Measurements from ENCODE around the gene CCL17.
"Not testable (repeated sequence)": the region's sequence is repeated elsewhere in the genome, so short reads cannot be mapped to it uniquely, and the experiment has no call there.

CCL17 gene

DNA sequence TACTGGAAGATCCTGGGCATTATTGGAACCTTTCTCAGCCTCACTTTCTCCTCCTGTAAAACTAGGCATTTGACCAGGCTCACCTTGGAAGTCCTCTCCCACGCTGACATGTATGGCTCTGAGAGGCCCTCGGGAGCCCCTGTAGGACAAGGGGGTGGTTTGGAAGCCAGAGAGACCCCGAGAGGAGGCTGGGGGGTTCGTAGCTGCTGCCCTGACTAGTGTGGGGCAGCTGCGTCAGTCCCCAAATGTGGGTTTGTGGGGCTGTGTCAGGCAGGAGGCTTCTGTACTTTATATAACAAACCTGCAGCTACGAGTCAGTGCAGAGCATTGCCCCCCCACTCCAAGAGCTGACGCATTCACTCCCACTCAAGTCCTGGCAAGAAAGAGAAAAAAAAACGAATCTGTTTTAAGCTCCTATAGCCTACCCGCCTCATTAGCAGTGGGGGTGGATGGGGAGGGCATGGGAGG is 30.5 kb upstream of the CCL17 start:
- no peak for DNase-seq (ENCODE audit: low spot score)

DNA sequence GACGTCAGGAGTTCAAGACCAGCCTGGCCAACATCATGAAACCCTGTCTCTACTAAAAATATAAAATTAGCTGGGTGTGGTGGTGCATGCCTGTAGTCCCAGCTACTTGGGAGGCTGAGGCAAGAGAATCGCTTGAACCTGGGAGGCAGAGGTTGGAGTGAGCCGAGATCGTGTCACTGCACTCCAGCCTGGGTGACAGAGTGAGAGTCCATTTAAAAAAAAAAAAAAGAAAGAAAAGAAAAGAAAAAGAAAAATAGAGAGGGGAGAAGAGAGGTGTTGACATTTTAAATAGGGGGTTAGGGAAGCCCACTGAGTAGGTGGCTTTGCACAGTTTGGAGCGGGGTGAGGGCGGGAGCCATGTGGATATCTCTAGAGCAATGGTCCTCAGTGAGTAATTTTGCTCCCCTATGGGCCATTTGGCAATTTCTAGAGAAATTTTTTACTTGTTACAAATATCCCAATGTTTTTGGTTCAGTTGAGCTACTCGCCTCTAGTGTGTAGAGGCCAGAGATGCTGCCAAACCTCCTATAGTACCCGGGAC is 29.6 kb upstream of the CCL17 start:
- not testable (repeated sequence) for H4K8ac ChIP-seq (ENCODE audit: low read depth, low read length); H2BK15ac ChIP-seq (ENCODE audit: low read length); H3K27me3 ChIP-seq (ENCODE audit: control insufficient read depth in 3 of 3, insufficient read depth in 3 of 3, low read depth in 1 of 3, low read length in 3 of 3); H3K18ac ChIP-seq (ENCODE audit: low read length); H2BK120ac ChIP-seq (ENCODE audit: low read depth, low read length); H3K9me3 ChIP-seq (replicated peaks in 1 of 2; ENCODE audit: control insufficient read depth in 2 of 2, insufficient read depth in 1 of 2, low read depth in 1 of 2, low read length in 2 of 2); H3K36me3 ChIP-seq (replicated peaks in 1 of 2; ENCODE audit: control insufficient read depth in 2 of 2, insufficient read depth in 2 of 2, low read length in 2 of 2); H3K4ac ChIP-seq (ENCODE audit: low read length); H4K91ac ChIP-seq (ENCODE audit: low read depth, low read length, poor library complexity); H2BK5ac ChIP-seq (ENCODE audit: low read length); H3K27ac ChIP-seq (replicated peaks; ENCODE audit: low read length); H2BK12ac ChIP-seq (ENCODE audit: low read length); H3K9ac ChIP-seq (ENCODE audit: low read depth, low read length, poor library complexity); H3K23ac ChIP-seq (ENCODE audit: low read depth, low read length, poor library complexity); H2AFZ ChIP-seq (ENCODE audit: low read length); DNase-seq (ENCODE audit: low spot score); H3K4me3 ChIP-seq (ENCODE audit: low read length in 2 of 2); H2AK5ac ChIP-seq (ENCODE audit: low read depth, low read length); H3K14ac ChIP-seq (ENCODE audit: low read length); H3K4me2 ChIP-seq (ENCODE audit: insufficient read depth, low read length, poor library complexity, severe bottlenecking); H3K79me1 ChIP-seq (ENCODE audit: low read depth, low read length)
- WGBS, 2 donors (ENCODE audit: extremely low coverage in 2 of 2, insufficient read length in 2 of 2, insufficient replicate concordance in 1 of 2) = no CpG with 5 or more reads among the region's 8 CpGs
- peaks cover 31 to 33% of the 10 kb centered on the region in 2 donors for H3K4me1 ChIP-seq (ENCODE audit: control insufficient read depth in 2 of 2, insufficient read depth in 1 of 2, low read depth in 1 of 2, low read length in 2 of 2)

More for the DNA sequence above, 30.5 kb upstream of the CCL17 start:
- no peak overlapping the region for H3K9ac ChIP-seq (ENCODE audit: low read depth, low read length, poor library complexity)
- no peak overlapping the region for H2BK12ac ChIP-seq (ENCODE audit: low read length)
- H4K91ac ChIP-seq (ENCODE audit: low read depth, low read length, poor library complexity) = no peak overlapping the region
- no peak overlapping the region for H3K4me2 ChIP-seq (ENCODE audit: insufficient read depth, low read length, poor library complexity, severe bottlenecking)
- no peak overlapping the region for H2BK15ac ChIP-seq (ENCODE audit: low read length)
- H3K27ac ChIP-seq (replicated peaks; ENCODE audit: low read length) = no peak overlapping the region
- H2AK5ac ChIP-seq (ENCODE audit: low read depth, low read length) = peak overlapping the region; percentile 93
- WGBS, 2 donors (ENCODE audit: extremely low coverage in 2 of 2, insufficient read length in 2 of 2, insufficient replicate concordance in 1 of 2) = no CpG with 5 or more reads among the region's 9 CpGs
- H2BK5ac ChIP-seq (ENCODE audit: low read length) = no peak overlapping the region
- H3K23ac ChIP-seq (ENCODE audit: low read depth, low read length, poor library complexity) = no peak overlapping the region
- H4K8ac ChIP-seq (ENCODE audit: low read depth, low read length) = no peak overlapping the region
- H3K4ac ChIP-seq (ENCODE audit: low read length) = no peak overlapping the region
- H3K79me1 ChIP-seq (ENCODE audit: low read depth, low read length) = no peaks in the 10 kb centered on the region
- peak overlapping the region; percentile 85 for H3K14ac ChIP-seq (ENCODE audit: low read length)
- no peak overlapping the region for H3K4me3 ChIP-seq (ENCODE audit: low read length in 2 of 2)
- H3K4me1 ChIP-seq (ENCODE audit: control insufficient read depth in 2 of 2, insufficient read depth in 1 of 2, low read depth in 1 of 2, low read length in 2 of 2) = peaks cover 31 to 33% of the 10 kb centered on the region in 2 donors
- no peaks in the 10 kb centered on the region for H3K27me3 ChIP-seq (ENCODE audit: control insufficient read depth in 3 of 3, insufficient read depth in 3 of 3, low read depth in 1 of 3, low read length in 3 of 3)
- H3K18ac ChIP-seq (ENCODE audit: low read length) = peak overlapping the region; percentile 84
- H2AFZ ChIP-seq (ENCODE audit: low read length) = peak overlapping the region; percentile 24
- H3K9me3 ChIP-seq (replicated peaks in 1 of 2; ENCODE audit: control insufficient read depth in 2 of 2, insufficient read depth in 1 of 2, low read depth in 1 of 2, low read length in 2 of 2) = no peaks in the 10 kb centered on the region
- no peaks in the 10 kb centered on the region for H3K36me3 ChIP-seq (replicated peaks in 1 of 2; ENCODE audit: control insufficient read depth in 2 of 2, insufficient read depth in 2 of 2, low read length in 2 of 2)
- peak overlapping the region; percentile 42 for H2BK120ac ChIP-seq (ENCODE audit: low read depth, low read length)

DNA sequence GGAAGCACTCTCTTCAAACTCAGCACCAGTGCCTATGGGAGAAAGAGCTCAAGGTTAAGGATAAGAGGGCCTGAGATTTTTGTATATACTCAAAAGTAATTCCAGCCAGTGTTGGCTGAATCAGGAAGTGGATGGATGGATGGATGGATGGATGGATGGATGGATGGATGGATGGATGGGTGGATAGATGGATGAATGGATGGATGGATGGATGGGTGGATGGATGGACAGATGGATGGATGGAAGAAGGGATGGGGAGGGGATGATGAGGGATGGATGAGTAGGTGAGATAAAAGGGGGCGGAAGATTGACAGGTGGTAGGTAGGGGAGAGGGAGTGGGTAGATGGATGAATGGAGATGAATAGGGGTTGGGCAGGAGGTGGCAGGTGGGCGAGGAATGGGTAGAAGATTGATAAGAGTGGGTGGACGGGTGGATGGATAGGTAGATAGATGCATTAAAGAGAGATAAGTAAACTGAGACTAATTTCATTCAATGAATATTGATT is 28.2 kb upstream of the CCL17 start:
- H2BK120ac ChIP-seq (ENCODE audit: low read depth, low read length) = no peak overlapping the region
- H4K91ac ChIP-seq (ENCODE audit: low read depth, low read length, poor library complexity) = no peak overlapping the region
- H2BK15ac ChIP-seq (ENCODE audit: low read length) = no peak overlapping the region
- no peak overlapping the region for H2AFZ ChIP-seq (ENCODE audit: low read length)
- no peak overlapping the region for H2AK5ac ChIP-seq (ENCODE audit: low read depth, low read length)
- no peak overlapping the region for H2BK12ac ChIP-seq (ENCODE audit: low read length)
- peaks cover 31 to 33% of the 10 kb centered on the region in 2 donors for H3K4me1 ChIP-seq (ENCODE audit: control insufficient read depth in 2 of 2, insufficient read depth in 1 of 2, low read depth in 1 of 2, low read length in 2 of 2)
- WGBS, 2 donors (ENCODE audit: extremely low coverage in 2 of 2, insufficient read length in 2 of 2, insufficient replicate concordance in 1 of 2) = 100% methylated on average over 2 to 3 of the region's 3 CpGs
- no peak for DNase-seq (ENCODE audit: low spot score)
- no peak overlapping the region for H3K23ac ChIP-seq (ENCODE audit: low read depth, low read length, poor library complexity)
- H3K79me1 ChIP-seq (ENCODE audit: low read depth, low read length) = no peaks in the 10 kb centered on the region
- H3K9ac ChIP-seq (ENCODE audit: low read depth, low read length, poor library complexity) = no peak overlapping the region
- H3K4me2 ChIP-seq (ENCODE audit: insufficient read depth, low read length, poor library complexity, severe bottlenecking) = no peak overlapping the region
- no peak overlapping the region for H3K27ac ChIP-seq (replicated peaks; ENCODE audit: low read length)
- H3K14ac ChIP-seq (ENCODE audit: low read length) = no peak overlapping the region
- no peaks in the 10 kb centered on the region for H3K9me3 ChIP-seq (replicated peaks in 1 of 2; ENCODE audit: control insufficient read depth in 2 of 2, insufficient read depth in 1 of 2, low read depth in 1 of 2, low read length in 2 of 2)
- peaks cover 0 to 7% of the 10 kb centered on the region in 2 donors for H3K36me3 ChIP-seq (replicated peaks in 1 of 2; ENCODE audit: control insufficient read depth in 2 of 2, insufficient read depth in 2 of 2, low read length in 2 of 2)
- H4K8ac ChIP-seq (ENCODE audit: low read depth, low read length) = no peak overlapping the region
- H3K27me3 ChIP-seq (ENCODE audit: control insufficient read depth in 3 of 3, insufficient read depth in 3 of 3, low read depth in 1 of 3, low read length in 3 of 3) = no peaks in the 10 kb centered on the region
- H3K18ac ChIP-seq (ENCODE audit: low read length) = no peak overlapping the region
- H3K4me3 ChIP-seq (ENCODE audit: low read length in 2 of 2) = no peak overlapping the region
- peak overlapping the region; percentile 15 for H2BK5ac ChIP-seq (ENCODE audit: low read length)
- no peak overlapping the region for H3K4ac ChIP-seq (ENCODE audit: low read length)

DNA sequence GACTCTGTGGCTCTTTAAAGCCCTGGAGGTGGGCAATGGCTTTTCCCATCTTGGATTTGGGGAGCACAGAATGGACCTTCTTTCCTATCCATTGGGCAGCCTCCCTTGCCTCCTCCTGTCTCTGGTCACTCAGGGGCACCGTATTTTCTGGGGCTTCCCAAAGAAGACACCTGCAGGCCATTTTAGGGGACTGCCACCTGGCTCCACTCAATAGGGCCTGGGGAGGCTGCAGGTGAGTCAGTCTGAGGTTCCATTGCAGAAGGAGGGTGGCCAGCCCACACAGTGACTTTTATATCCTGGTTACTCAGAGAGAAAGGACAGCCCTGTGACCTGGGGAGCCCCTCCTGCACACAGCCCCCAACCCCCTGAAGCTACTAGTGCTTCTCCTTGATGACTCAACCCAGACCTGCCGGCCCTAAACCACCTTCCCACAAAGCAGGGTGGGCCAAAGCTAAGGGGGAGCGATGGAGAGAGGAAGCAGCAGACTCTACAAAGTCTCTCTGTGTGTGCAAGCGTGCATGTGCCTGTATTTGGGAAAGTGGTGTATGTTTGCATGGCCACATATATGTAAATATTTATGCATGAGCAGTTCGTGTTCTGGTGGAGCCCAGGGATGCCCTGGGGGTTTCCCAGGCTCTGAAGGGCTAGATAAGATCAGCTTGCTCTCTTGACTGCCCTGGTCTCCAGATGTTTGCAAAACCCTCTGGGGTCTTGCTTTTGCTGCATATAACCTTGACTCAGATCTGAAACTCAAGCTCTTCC is 27.3 kb upstream of the CCL17 start:
- Histone ChIP-seq H3K9ac (ENCODE audit: low read depth, low read length, poor library complexity) (no peak overlapping the region), H2BK120ac (ENCODE audit: low read depth, low read length) (no peak overlapping the region), H3K36me3 (replicated peaks in 1 of 2; ENCODE audit: control insufficient read depth in 2 of 2, insufficient read depth in 2 of 2, low read length in 2 of 2) (peaks cover 0 to 13% of the 10 kb centered on the region in 2 donors), H3K9me3 (replicated peaks in 1 of 2; ENCODE audit: control insufficient read depth in 2 of 2, insufficient read depth in 1 of 2, low read depth in 1 of 2, low read length in 2 of 2) (no peaks in the 10 kb centered on the region), H3K27me3 (ENCODE audit: control insufficient read depth in 3 of 3, insufficient read depth in 3 of 3, low read depth in 1 of 3, low read length in 3 of 3) (no peaks in the 10 kb centered on the region), H3K79me1 (ENCODE audit: low read depth, low read length) (no peaks in the 10 kb centered on the region), H3K27ac (replicated peaks; ENCODE audit: low read length) (no peak overlapping the region), H3K4me2 (ENCODE audit: insufficient read depth, low read length, poor library complexity, severe bottlenecking) (no peak overlapping the region), H2BK12ac (ENCODE audit: low read length) (no peak overlapping the region), H2BK15ac (ENCODE audit: low read length) (no peak overlapping the region), H2AFZ (ENCODE audit: low read length) (peak overlapping the region; percentile 44), H3K4me3 (ENCODE audit: low read length in 2 of 2) (no peak overlapping the region), H2AK5ac (ENCODE audit: low read depth, low read length) (no peak overlapping the region), H4K8ac (ENCODE audit: low read depth, low read length) (no peak overlapping the region), H4K91ac (ENCODE audit: low read depth, low read length, poor library complexity) (no peak overlapping the region), H2BK5ac (ENCODE audit: low read length) (no peak overlapping the region), H3K4me1 (ENCODE audit: control insufficient read depth in 2 of 2, insufficient read depth in 1 of 2, low read depth in 1 of 2, low read length in 2 of 2) (peaks cover 24 to 26% of the 10 kb centered on the region in 2 donors), H3K4ac (ENCODE audit: low read length) (no peak overlapping the region), H3K23ac (ENCODE audit: low read depth, low read length, poor library complexity) (no peak overlapping the region), H3K18ac (ENCODE audit: low read length) (peak overlapping the region; percentile 72), H3K14ac (ENCODE audit: low read length) (no peak overlapping the region)
- WGBS, 2 donors (ENCODE audit: extremely low coverage in 2 of 2, insufficient read length in 2 of 2, insufficient replicate concordance in 1 of 2) = no CpG with 5 or more reads among the region's 5 CpGs
- DNase-seq (ENCODE audit: low spot score) = no peak
